ENCODE measurements around the gene SPDL1.
A peak's percentile ranks its signal among the peaks of the same experiment; 100 is the strongest.

Gene SPDL1

GRCh38 chr5:169583424-169584220, at the start of gene SPDL1:
TSS of gene SPDL1 (plus strand) at chr5:169583773. CDS start at chr5:169588417, 4,644 bp downstream.
- DNase-seq = peak; percentile 94

GRCh38 chr5:169534311-169534880, 49.2 kb upstream of the SPDL1 start:
- no peak for DNase-seq

- no peak for DNase-seq
Measured at GRCh38 chr5:169534939-169535338, 48.6 kb upstream of the SPDL1 start.

GRCh38 chr5:169538944-169539343, 44.6 kb upstream of the SPDL1 start:
- DNase-seq = no peak

- no peak for DNase-seq
Measured at GRCh38 chr5:169542811-169543210, 40.8 kb upstream of the SPDL1 start.

- DNase-seq = no peak
Measured at GRCh38 chr5:169544264-169544950, 39.2 kb upstream of the SPDL1 start.

GRCh38 chr5:169545762-169546161, 37.8 kb upstream of the SPDL1 start:
- no peak for DNase-seq

- no peak for DNase-seq
Measured at GRCh38 chr5:169546346-169546745, 37.2 kb upstream of the SPDL1 start.

GRCh38 chr5:169547508-169547907, 36.1 kb upstream of the SPDL1 start:
- DNase-seq = no peak

- no peak for DNase-seq
Measured at GRCh38 chr5:169548315-169548714, 35.3 kb upstream of the SPDL1 start.

GRCh38 chr5:169549453-169550100, 34.0 kb upstream of the SPDL1 start:
- no peak for DNase-seq

- no peak for DNase-seq
Measured at GRCh38 chr5:169550227-169550626, 33.3 kb upstream of the SPDL1 start.

GRCh38 chr5:169551146-169551545, 32.4 kb upstream of the SPDL1 start:
- no peak for DNase-seq

GRCh38 chr5:169551696-169552095, 31.9 kb upstream of the SPDL1 start:
- DNase-seq = no peak

GRCh38 chr5:169554251-169554650, 29.3 kb upstream of the SPDL1 start:
- no peak for DNase-seq

- no peak for DNase-seq
Measured at GRCh38 chr5:169557838-169558237, 25.7 kb upstream of the SPDL1 start.

GRCh38 chr5:169561893-169562292, 21.7 kb upstream of the SPDL1 start:
- no peak for DNase-seq

- DNase-seq = no peak
Measured at GRCh38 chr5:169563369-169563768, 20.2 kb upstream of the SPDL1 start.

GRCh38 chr5:169566202-169566601, 17.4 kb upstream of the SPDL1 start:
- no peak for DNase-seq

GRCh38 chr5:169567079-169567478, 16.5 kb upstream of the SPDL1 start:
- DNase-seq = no peak

GRCh38 chr5:169569513-169569912, 14.1 kb upstream of the SPDL1 start:
- no peak for DNase-seq

- DNase-seq = no peak
Measured at GRCh38 chr5:169571355-169571754, 12.2 kb upstream of the SPDL1 start.

GRCh38 chr5:169574134-169574646, 9.4 kb upstream of the SPDL1 start:
- DNase-seq = no peak
